A673 (cell line): ENCODE data around the gene CNDP1. TPM values are rescaled to one million over a fixed set of nuclear protein-coding genes. Genes with fewer than 3 reads are reported as not detected.

ENCODE experiments used
- BruUV-seq: library from RNA; stranded (reverse); fragments of 400-500 nt; replicated peaks from 2 replicates; lab custom pipeline; 2021; lab: Mats Ljungman, UMichigan
- CTCF ChIA-PET: fragments of 300-600 bp; sonication (Branson Sonifier 250); formaldehyde crosslinking; loops from one replicate; lab custom pipeline; 2022; ENCODE audit warnings: antibody characterized with exemption; lab: Charles Lee
- POLR2A ChIA-PET: fragments of 300-600 bp; sonication (Branson Sonifier 250); formaldehyde crosslinking; loops from one replicate; lab custom pipeline; 2022; ENCODE audit warnings: antibody characterized with exemption; ENCODE audit not compliant: low non-redundant PET; lab: Charles Lee
- DNase-seq: peaks from one replicate; pipeline ENCODE4 v3.0.0-alpha.2; 2015; ENCODE audit warnings: low spot score
- H3K27ac ChIP-seq: fragments of 200-600 bp; sonication (generic); 2 replicates; pipeline ENCODE4 v1.5.1; 2016; ENCODE audit warnings: mixed run types, low read depth, mild to moderate bottlenecking, mixed read lengths, antibody characterized with exemption, low read length; ENCODE audit not compliant: poor library complexity, severe bottlenecking
- H3K27me3 ChIP-seq: fragments of 200-600 bp; sonication (generic); replicated peaks from 2 replicates; pipeline ENCODE4 v1.6.1; 2017; ENCODE audit warnings: mixed run types, low read depth, mild to moderate bottlenecking, mixed read lengths, antibody characterized with exemption, low read length; ENCODE audit not compliant: insufficient read depth, poor library complexity
- H3K36me3 ChIP-seq: fragments of 200-600 bp; sonication (generic); 2 replicates; pipeline ENCODE4 v1.6.1; 2016; ENCODE audit warnings: mixed run types, mild to moderate bottlenecking, mixed read lengths, antibody characterized with exemption, low read length; ENCODE audit not compliant: insufficient read depth, poor library complexity, severe bottlenecking
- H3K4me1 ChIP-seq: fragments of 200-600 bp; sonication (generic); 2 replicates; pipeline ENCODE4 v1.6.1; 2017; ENCODE audit warnings: mixed run types, mild to moderate bottlenecking, mixed read lengths, antibody characterized with exemption, low read length; ENCODE audit not compliant: insufficient read depth, poor library complexity, severe bottlenecking
- H3K4me3 ChIP-seq: fragments of 200-600 bp; sonication (generic); 2 replicates; pipeline ENCODE4 v1.5.1; 2016; ENCODE audit warnings: low read depth, mixed run types, mild to moderate bottlenecking, mixed read lengths, low read length; ENCODE audit not compliant: poor library complexity, severe bottlenecking
- H3K9me3 ChIP-seq: fragments of 200-600 bp; sonication (generic); 2 replicates; pipeline ENCODE4 v1.6.1; 2016; ENCODE audit warnings: mixed run types, low read depth, mild to moderate bottlenecking, mixed read lengths, antibody characterized with exemption, low read length; ENCODE audit not compliant: poor library complexity, severe bottlenecking
- CTCF ChIP-seq: fragments of 300-800, 200-600 bp; sonication (generic); conservative IDR thresholded peaks from 2 replicates; pipeline ENCODE4 v1.5.1; 2017; ENCODE audit warnings: low read depth, mild to moderate bottlenecking, antibody characterized with exemption, low read length, moderate library complexity, mixed read lengths
- EZH2 ChIP-seq: fragments of 200-600 bp; sonication (generic); IDR thresholded peaks from 2 replicates; pipeline ENCODE4 v1.6.1; 2017; ENCODE audit warnings: borderline replicate concordance, low read depth, mild to moderate bottlenecking, mixed read lengths, antibody characterized with exemption, low read length; ENCODE audit not compliant: poor library complexity, severe bottlenecking
- intact Hi-C: fragments of 100-400 bp; cut with micrococcal nuclease; formaldehyde crosslinking; loops from one replicate; pipeline ENCODE4 v1.10.0; 2022; ENCODE audit not compliant: unreplicated experiment
- total RNA-seq: library from RNA; stranded (reverse); gene quantifications from 2 replicates; pipeline ENCODE4 v1.2.3, GENCODE V29; 2021

CNDP1 gene
- total RNA-seq, 1 experiment from 2014 or later: not detected

- no peaks in the 10 kb centered on the region for H3K27me3 ChIP-seq
- intact Hi-C loops: no loop called here
- H3K4me3 ChIP-seq: no peak overlapping the region
- H3K27ac ChIP-seq: no peak overlapping the region
- POLR2A ChIA-PET: no interaction called here
- no peaks in the 10 kb centered on the region for H3K36me3 ChIP-seq
- no peaks in the 10 kb centered on the region for H3K9me3 ChIP-seq
- CTCF ChIA-PET: no interaction called here
- no peaks in the 10 kb centered on the region for H3K4me1 ChIP-seq
- DNase-seq: no peak
- BruUV-seq: no TSS peak
- TF ChIP-seq CTCF: no peak
Observed at GRCh38 chr18:74613381-74613780, 79.1 kb downstream of the CNDP1 start.

- intact Hi-C loops: no loop called here
- BruUV-seq: no TSS peak
- no peaks in the 10 kb centered on the region for H3K27me3 ChIP-seq
- TF ChIP-seq CTCF: no peak
- no peak for TF ChIP-seq EZH2
- H3K36me3 ChIP-seq: no peaks in the 10 kb centered on the region
- no peak overlapping the region for H3K27ac ChIP-seq
- no peaks in the 10 kb centered on the region for H3K9me3 ChIP-seq
- H3K4me1 ChIP-seq: no peaks in the 10 kb centered on the region
- POLR2A ChIA-PET: no interaction called here
- CTCF ChIA-PET: no interaction called here
- H3K4me3 ChIP-seq: no peak overlapping the region
- DNase-seq: no peak
Observed at GRCh38 chr18:74616494-74616893, 82.2 kb downstream of the CNDP1 start.

- CTCF ChIA-PET: no interaction called here
- DNase-seq: no peak
- H3K27ac ChIP-seq: no peak overlapping the region
- no peaks in the 10 kb centered on the region for H3K27me3 ChIP-seq
- H3K4me3 ChIP-seq: no peak overlapping the region
- POLR2A ChIA-PET: no interaction called here
- H3K9me3 ChIP-seq: no peaks in the 10 kb centered on the region
- no TSS peak for BruUV-seq
- TF ChIP-seq CTCF (no peak), EZH2 (no peak)
- intact Hi-C loops: no loop called here
- H3K4me1 ChIP-seq: no peaks in the 10 kb centered on the region
- no peaks in the 10 kb centered on the region for H3K36me3 ChIP-seq
Observed at GRCh38 chr18:74617486-74617885, 83.2 kb downstream of the CNDP1 start.
